Stimulated activated CD8-positive, alpha-beta memory T cell treated with anti-CD3 and anti-CD28 coated beads, Interleukin-15, amount 100 ng/mL, for 48 hours (primary cell): ENCODE data around the gene HIF3A.

Source experiments
- DNase-seq, 2 donors: peaks; one replicate each; pipeline ENCODE4 v3.0.0-alpha.2; 2020; ENCODE audit warnings: low read depth in 2 of 2

The HIF3A gene

GRCh38 chr19:46328079-46328478 lies 31.2 kb downstream of the HIF3A start:
- no peak for DNase-seq

GRCh38 chr19:46330319-46330918 lies 33.6 kb downstream of the HIF3A start:
- DNase-seq, result no peak

GRCh38 chr19:46337487-46337886 lies 40.6 kb downstream of the HIF3A start:
- DNase-seq, result no peak

GRCh38 chr19:46339446-46339845 lies 42.6 kb downstream of the HIF3A start:
- no peak for DNase-seq

- no peak for DNase-seq
These were observed 43.3 kb downstream of the HIF3A start for GRCh38 chr19:46340051-46340659.

GRCh38 chr19:46341937-46342336 lies 45.1 kb downstream of the HIF3A start:
- no peak for DNase-seq

- no peak for DNase-seq
These were observed 47.5 kb downstream of the HIF3A start for GRCh38 chr19:46344363-46344762.

GRCh38 chr19:46345157-46345556 lies 48.3 kb downstream of the HIF3A start:
- DNase-seq, result no peak

GRCh38 chr19:46346821-46347571 lies 50.2 kb downstream of the HIF3A start, which contains the start of gene PPP5C:
PPP5C (plus strand) TSS chr19:46347087; CDS start chr19:46347097, 10 bp downstream.
- peak; percentile 87 to 89 for DNase-seq

- DNase-seq, result no peak
These were observed 50.7 kb downstream of the HIF3A start for GRCh38 chr19:46347572-46347883.

- no peak for DNase-seq
These were observed 51.1 kb downstream of the HIF3A start for GRCh38 chr19:46347985-46348384.

GRCh38 chr19:46349311-46349993 lies 52.6 kb downstream of the HIF3A start:
- DNase-seq, result no peak

GRCh38 chr19:46350029-46350757 lies 53.4 kb downstream of the HIF3A start:
- no peak for DNase-seq

GRCh38 chr19:46350758-46351159 lies 53.9 kb downstream of the HIF3A start:
- no peak for DNase-seq

- no peak for DNase-seq
These were observed 54.6 kb downstream of the HIF3A start for GRCh38 chr19:46351241-46352041.

GRCh38 chr19:46353730-46354528 lies 57.1 kb downstream of the HIF3A start:
- DNase-seq, result no peak

GRCh38 chr19:46355234-46356148 lies 58.6 kb downstream of the HIF3A start:
- DNase-seq, result peak in 1 of 2 donors; percentile 33

- DNase-seq, result no peak
These were observed 59.6 kb downstream of the HIF3A start for GRCh38 chr19:46356149-46357055.
